Activated CD4-positive, alpha-beta memory T cell treated with anti-CD3 and anti-CD28 coated beads for 36 hours (primary cell): ENCODE data around the gene MYO16. TPM values are rescaled to one million over a fixed set of nuclear protein-coding genes. Genes with fewer than 3 reads are reported as not detected.
A peak's percentile ranks its signal among the peaks of the same experiment; 100 is the strongest.

Source experiments
- CTCF ChIA-PET: fragments of 350-600 bp; sonication (Branson Sonifier 250); formaldehyde crosslinking; loops from one replicate; lab custom pipeline; 2021; ENCODE audit warnings: antibody characterized with exemption, inconsistent platforms; lab: Charles Lee
- POLR2A ChIA-PET: fragments of 350-600 bp; sonication (Branson Sonifier 250); formaldehyde crosslinking; loops from one replicate; lab custom pipeline; 2021; ENCODE audit warnings: antibody characterized with exemption; lab: Charles Lee
- DNase-seq: peaks from one replicate; pipeline ENCODE4 v3.0.0-alpha.2; 2020
- H3K27ac Mint-ChIP-seq: one replicate; pipeline ENCODE4 v1.8.0; 2021; ENCODE audit warnings: mixed read lengths
- H3K27me3 Mint-ChIP-seq: one replicate; pipeline ENCODE4 v1.8.0; 2021; ENCODE audit warnings: mixed read lengths
- H3K36me3 Mint-ChIP-seq: one replicate; pipeline ENCODE4 v1.8.0; 2021; ENCODE audit warnings: mixed read lengths
- H3K4me1 Mint-ChIP-seq: one replicate; pipeline ENCODE4 v1.8.0; 2021; ENCODE audit warnings: low read depth, mixed read lengths
- H3K4me3 Mint-ChIP-seq: one replicate; pipeline ENCODE4 v1.8.0; 2021; ENCODE audit warnings: mild to moderate bottlenecking, mixed read lengths
- H3K9me3 Mint-ChIP-seq: one replicate; pipeline ENCODE4 v1.8.0; 2021; ENCODE audit warnings: mixed read lengths
- intact Hi-C: fragments of 100-400 bp; cut with micrococcal nuclease; formaldehyde crosslinking; loops from one replicate; pipeline ENCODE4 v1.15.1; 2023
- total RNA-seq, 2 experiments: library from RNA; stranded (reverse); gene quantifications; one replicate each; pipeline ENCODE4 v1.2.3, GENCODE V29; 2021

MYO16 gene
- total RNA-seq, 2 experiments from 2014 or later, result 0.07 to 0.10 TPM

GRCh38 chr13:109136873-109137272 is 507.5 kb downstream of the MYO16 start:
- no peaks in the 10 kb centered on the region for H3K4me1 Mint-ChIP-seq
- POLR2A ChIA-PET, result no interaction called here
- no peak overlapping the region for H3K27ac Mint-ChIP-seq
- peaks cover 12% of the 10 kb centered on the region for H3K27me3 Mint-ChIP-seq
- intact Hi-C loops, result loop anchor here (10.0 kb wide), 1 partner anchor 172 kb away; no protein-coding TSS in a partner anchor
- H3K9me3 Mint-ChIP-seq, result no peaks in the 10 kb centered on the region
- no peak for DNase-seq
- H3K36me3 Mint-ChIP-seq, result no peaks in the 10 kb centered on the region
- CTCF ChIA-PET, result no interaction called here
- H3K4me3 Mint-ChIP-seq, result no peak overlapping the region

DNA sequence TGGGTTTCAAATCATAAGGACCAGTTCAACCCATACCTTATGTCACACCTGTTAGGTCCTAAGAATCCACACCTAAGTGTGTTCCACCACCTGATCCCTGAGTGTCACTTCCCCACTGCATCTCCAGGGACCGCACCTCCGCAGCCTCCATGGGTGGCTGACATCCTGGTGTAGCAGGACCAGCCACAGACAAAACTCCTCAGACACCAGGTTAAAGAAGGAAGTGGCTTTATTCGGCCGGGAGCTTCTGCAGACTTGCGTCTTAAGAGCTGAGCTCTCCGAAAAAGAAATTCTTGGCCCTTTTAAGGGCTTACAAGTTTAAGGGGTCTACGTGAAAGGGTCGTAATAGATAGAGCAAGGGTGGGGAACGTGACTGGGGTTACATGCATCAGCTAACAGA is 509.9 kb downstream of the MYO16 start:
- DNase-seq, result no peak
- ChIA-PET POLR2A (no interaction called here), CTCF (no interaction called here)
- Mint-ChIP-seq H3K4me3 (no peak overlapping the region), H3K27ac (no peak overlapping the region), H3K36me3 (no peaks in the 10 kb centered on the region), H3K4me1 (no peaks in the 10 kb centered on the region), H3K27me3 (peaks cover 19% of the 10 kb centered on the region), H3K9me3 (no peaks in the 10 kb centered on the region)
- intact Hi-C loops, result loop anchor here (10.0 kb wide), 1 partner anchor 175 kb away; no protein-coding TSS in a partner anchor

- intact Hi-C loops, result loop anchor here (10.0 kb wide), 1 partner anchor 975 kb away; no protein-coding TSS in a partner anchor
- ChIA-PET CTCF (no interaction called here), POLR2A (no interaction called here)
- Mint-ChIP-seq H3K4me1 (no peaks in the 10 kb centered on the region), H3K9me3 (no peaks in the 10 kb centered on the region), H3K36me3 (no peaks in the 10 kb centered on the region), H3K4me3 (no peak overlapping the region), H3K27ac (no peak overlapping the region), H3K27me3 (peaks cover 20% of the 10 kb centered on the region)
- DNase-seq, result no peak
Observed at GRCh38 chr13:109140054-109140453, 510.6 kb downstream of the MYO16 start.

- no peak overlapping the region for H3K4me3 Mint-ChIP-seq
- peaks cover 20% of the 10 kb centered on the region for H3K27me3 Mint-ChIP-seq
- H3K27ac Mint-ChIP-seq, result no peak overlapping the region
- intact Hi-C loops, result loop anchor here (10.0 kb wide), 1 partner anchor 974 kb away; no protein-coding TSS in a partner anchor
- DNase-seq, result no peak
- H3K9me3 Mint-ChIP-seq, result no peaks in the 10 kb centered on the region
- no peaks in the 10 kb centered on the region for H3K4me1 Mint-ChIP-seq
- ChIA-PET POLR2A (no interaction called here), CTCF (no interaction called here)
- no peaks in the 10 kb centered on the region for H3K36me3 Mint-ChIP-seq
Observed at GRCh38 chr13:109140479-109141349, 511.3 kb downstream of the MYO16 start.

DNA sequence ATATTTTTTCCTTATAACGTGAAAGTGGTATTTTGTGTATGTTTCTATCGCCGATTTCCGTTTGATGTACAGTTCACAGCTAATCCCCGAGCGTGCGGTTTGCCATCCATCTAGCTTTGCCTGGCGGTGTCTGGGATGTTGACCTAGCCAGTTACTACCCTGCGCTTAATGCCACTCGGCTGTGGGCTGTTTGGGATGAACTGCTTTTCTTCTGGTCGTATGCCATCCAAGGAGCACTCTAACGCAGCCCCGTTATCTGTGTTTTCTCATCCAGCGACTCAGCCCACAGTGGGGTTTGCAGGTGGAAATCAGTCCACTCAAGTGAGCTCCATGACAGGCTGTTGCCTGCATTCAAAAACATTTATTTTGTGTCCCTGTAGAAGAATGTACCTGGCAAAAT is 512.3 kb downstream of the MYO16 start:
- no peaks in the 10 kb centered on the region for H3K36me3 Mint-ChIP-seq
- POLR2A ChIA-PET, result no interaction called here
- peaks cover 20% of the 10 kb centered on the region for H3K27me3 Mint-ChIP-seq
- CTCF ChIA-PET, result no interaction called here
- intact Hi-C loops, result loop anchor here (10.0 kb wide), 1 partner anchor 973 kb away; no protein-coding TSS in a partner anchor
- DNase-seq, result no peak
- no peak overlapping the region for H3K27ac Mint-ChIP-seq
- H3K4me1 Mint-ChIP-seq, result no peaks in the 10 kb centered on the region
- H3K9me3 Mint-ChIP-seq, result no peaks in the 10 kb centered on the region
- no peak overlapping the region for H3K4me3 Mint-ChIP-seq

- H3K4me3 Mint-ChIP-seq, result no peak overlapping the region
- no peaks in the 10 kb centered on the region for H3K9me3 Mint-ChIP-seq
- peaks cover 11% of the 10 kb centered on the region for H3K27me3 Mint-ChIP-seq
- POLR2A ChIA-PET, result interaction anchor here (0.6 kb wide), 1 partner anchor 22 kb away, joined by 3 read pairs; no protein-coding TSS in a partner anchor
- CTCF ChIA-PET, result interaction anchor here (1.9 kb wide), 1 partner anchor 13 kb away, joined by 6 read pairs; no protein-coding TSS in a partner anchor
- H3K36me3 Mint-ChIP-seq, result no peaks in the 10 kb centered on the region
- intact Hi-C loops, result loop anchor here (2.0 to 10.0 kb wide), 2 partner anchors 646 to 970 kb away; no protein-coding TSS in a partner anchor
- no peak overlapping the region for H3K27ac Mint-ChIP-seq
- H3K4me1 Mint-ChIP-seq, result no peaks in the 10 kb centered on the region
- DNase-seq, result no peak
Observed at GRCh38 chr13:109144693-109145437, 515.5 kb downstream of the MYO16 start.

DNA sequence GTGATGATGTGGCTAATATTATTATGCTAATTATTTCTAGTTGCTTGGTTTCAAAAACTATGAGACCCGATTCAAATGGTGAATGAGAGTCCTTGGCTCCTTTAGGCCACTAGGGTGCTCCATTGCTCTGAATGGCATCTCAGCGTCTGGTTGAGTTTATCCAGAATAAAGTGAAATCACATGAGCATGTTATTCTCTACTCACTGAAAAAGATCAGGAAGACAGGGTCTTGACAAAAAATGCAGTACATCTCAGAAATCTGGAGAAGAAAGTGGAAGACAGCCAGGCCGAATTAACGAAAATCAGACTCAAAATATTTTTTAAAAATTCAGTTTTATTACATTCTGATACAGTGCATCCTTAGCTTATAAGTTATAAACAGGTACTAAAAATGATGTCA is 516.2 kb downstream of the MYO16 start:
- CTCF ChIA-PET, result interaction anchor here (0.6 to 1.9 kb wide), 4 partner anchors 12 to 639 kb away, joined by 3 to 6 read pairs (median 4); no protein-coding TSS in a partner anchor
- no peaks in the 10 kb centered on the region for H3K36me3 Mint-ChIP-seq
- peaks cover 11% of the 10 kb centered on the region for H3K27me3 Mint-ChIP-seq
- intact Hi-C loops, result loop anchor here (2.0 to 10.0 kb wide), 2 partner anchors 645 to 969 kb away; no protein-coding TSS in a partner anchor
- no peak overlapping the region for H3K4me3 Mint-ChIP-seq
- H3K4me1 Mint-ChIP-seq, result no peaks in the 10 kb centered on the region
- peak; percentile 18 for DNase-seq
- H3K9me3 Mint-ChIP-seq, result no peaks in the 10 kb centered on the region
- H3K27ac Mint-ChIP-seq, result no peak overlapping the region
- POLR2A ChIA-PET, result no interaction called here

DNA sequence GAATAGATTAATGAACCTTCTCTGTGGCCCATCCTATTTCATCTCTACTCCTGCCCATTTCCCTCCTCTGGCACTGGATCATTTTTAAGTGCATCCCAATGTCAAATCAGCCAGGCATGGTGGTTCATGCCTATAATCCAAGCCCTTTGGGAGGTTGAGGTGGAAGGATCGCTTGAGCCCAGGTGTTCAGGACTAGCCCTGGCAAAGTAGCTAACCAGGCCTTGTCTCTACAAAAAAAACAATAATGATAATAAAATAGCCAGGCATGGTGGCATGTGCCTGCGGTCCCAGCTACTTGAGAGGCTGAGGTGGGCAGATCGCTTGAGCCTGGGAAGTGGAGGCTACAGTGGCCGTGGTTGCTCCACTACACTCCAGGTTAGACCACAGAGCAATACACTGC is 517.0 kb downstream of the MYO16 start:
- Mint-ChIP-seq H3K4me1 (no peaks in the 10 kb centered on the region), H3K27ac (no peak overlapping the region), H3K27me3 (peaks cover 11% of the 10 kb centered on the region), H3K4me3 (no peak overlapping the region), H3K36me3 (no peaks in the 10 kb centered on the region), H3K9me3 (no peaks in the 10 kb centered on the region)
- POLR2A ChIA-PET, result no interaction called here
- DNase-seq, result no peak
- intact Hi-C loops, result loop anchor here (10.0 kb wide), 1 partner anchor 968 kb away; no protein-coding TSS in a partner anchor
- CTCF ChIA-PET, result interaction anchor here (0.6 to 1.9 kb wide), 4 partner anchors 11 to 639 kb away, joined by 3 to 6 read pairs (median 4); no protein-coding TSS in a partner anchor

DNA sequence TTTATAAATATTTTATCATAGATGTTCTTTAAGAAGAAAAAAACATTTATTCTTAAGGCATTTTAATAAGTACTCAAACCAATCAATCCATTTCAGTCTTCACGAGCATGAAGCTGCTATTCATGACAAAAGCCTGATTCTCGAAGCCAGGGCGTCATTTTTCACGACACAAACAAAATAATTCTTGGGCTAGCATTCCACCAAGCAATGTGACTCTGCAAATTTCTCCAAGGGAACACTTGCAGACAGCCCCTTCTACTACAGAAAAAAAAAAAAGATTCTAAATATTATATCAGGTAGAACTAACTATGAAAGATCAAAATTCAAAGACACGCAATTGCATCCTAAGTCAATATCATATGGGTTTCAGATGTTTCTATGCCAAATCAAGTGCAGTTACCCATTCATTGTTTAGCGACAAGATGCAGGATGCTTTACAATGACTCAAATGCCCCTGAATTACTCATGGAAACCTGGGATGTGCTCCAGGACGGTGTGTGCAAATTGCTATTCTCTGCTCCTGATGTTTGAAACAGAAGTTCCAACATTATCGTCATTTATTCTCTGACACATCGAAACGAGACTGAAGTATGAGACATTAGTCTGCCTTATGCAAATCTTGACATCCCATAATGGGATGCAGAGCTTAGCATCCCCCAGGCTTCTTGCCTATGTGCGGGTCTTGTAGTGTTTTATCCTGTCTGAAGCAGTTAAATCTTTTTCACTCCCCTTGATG is 517.7 kb downstream of the MYO16 start:
- Mint-ChIP-seq H3K4me3 (no peak overlapping the region), H3K9me3 (no peaks in the 10 kb centered on the region), H3K36me3 (no peaks in the 10 kb centered on the region), H3K27ac (no peak overlapping the region), H3K4me1 (no peaks in the 10 kb centered on the region), H3K27me3 (peaks cover 6% of the 10 kb centered on the region)
- ChIA-PET CTCF (interaction anchor here (1.1 kb wide), 1 partner anchor 21 kb away, joined by 3 read pairs; no protein-coding TSS in a partner anchor), POLR2A (no interaction called here)
- intact Hi-C loops, result loop anchor here (10.0 kb wide), 1 partner anchor 968 kb away; no protein-coding TSS in a partner anchor
- no peak for DNase-seq

DNA sequence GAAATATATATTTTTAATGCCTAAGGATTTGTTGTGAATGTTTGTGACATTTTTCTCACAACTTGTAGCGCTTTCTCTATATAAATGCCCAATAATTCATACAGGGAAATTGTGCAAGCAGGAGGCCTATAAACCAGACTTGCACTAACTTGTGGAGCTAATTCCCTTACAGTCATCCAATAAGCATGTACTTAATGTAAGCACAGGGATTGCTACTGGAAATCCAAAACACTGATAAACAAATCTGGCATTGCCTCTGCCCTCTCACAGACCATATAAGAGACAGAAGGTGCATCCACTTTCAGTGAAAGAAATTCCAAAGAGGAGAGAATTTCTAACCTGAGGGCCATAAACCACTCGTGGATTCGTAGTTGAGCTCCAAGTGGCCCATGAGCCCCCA is 518.8 kb downstream of the MYO16 start:
- Mint-ChIP-seq H3K4me1 (no peaks in the 10 kb centered on the region), H3K9me3 (no peaks in the 10 kb centered on the region), H3K4me3 (no peak overlapping the region), H3K36me3 (no peaks in the 10 kb centered on the region), H3K27me3 (peaks cover 2% of the 10 kb centered on the region), H3K27ac (no peak overlapping the region)
- no peak for DNase-seq
- ChIA-PET CTCF (no interaction called here), POLR2A (no interaction called here)
- intact Hi-C loops, result loop anchor here (10.0 kb wide), 1 partner anchor 967 kb away; no protein-coding TSS in a partner anchor

DNA sequence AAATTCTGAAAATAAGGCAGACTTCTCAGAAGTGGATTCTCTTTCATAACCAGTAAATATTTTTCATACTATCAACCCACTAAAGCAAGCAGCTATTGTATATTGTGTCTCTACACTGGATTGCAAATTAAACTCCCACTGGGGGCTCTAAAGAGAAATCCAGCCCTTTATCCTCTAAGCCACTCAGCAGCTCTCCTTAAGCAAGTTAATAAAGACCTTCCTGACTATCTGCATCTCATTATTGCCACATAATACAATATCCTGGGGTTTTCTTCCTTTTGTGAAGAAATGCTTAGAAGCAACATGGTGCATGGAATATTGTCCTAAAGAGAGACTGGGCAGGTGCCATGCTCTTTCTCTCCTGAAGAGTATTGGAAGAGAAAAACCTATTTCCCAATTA is 521.3 kb downstream of the MYO16 start:
- CTCF ChIA-PET, result no interaction called here

More for the DNA sequence above, 521.3 kb downstream of the MYO16 start:
- no peaks in the 10 kb centered on the region for H3K9me3 Mint-ChIP-seq
- H3K4me3 Mint-ChIP-seq, result no peak overlapping the region
- POLR2A ChIA-PET, result no interaction called here
- DNase-seq, result no peak
- no peak overlapping the region for H3K27ac Mint-ChIP-seq
- H3K4me1 Mint-ChIP-seq, result no peaks in the 10 kb centered on the region
- peaks cover 1% of the 10 kb centered on the region for H3K27me3 Mint-ChIP-seq
- no peaks in the 10 kb centered on the region for H3K36me3 Mint-ChIP-seq
- intact Hi-C loops, result no loop called here
